SK-N-SH (cell line): ENCODE data around the gene TBX2. TPM values are rescaled to one million over a fixed set of nuclear protein-coding genes. Genes with fewer than 3 reads are reported as not detected.

Source experiments
- CTCF ChIA-PET: fragments of 300-600, 350-600 bp; formaldehyde crosslinking; extraction: SDS; loops from one replicate; lab custom pipeline; 2021; lab: Yijun Ruan, JAX
- POLR2A ChIA-PET: fragments of 350-600 bp; sonication (Branson Sonifier 250); formaldehyde crosslinking; extraction: SDS; loops from one replicate; lab custom pipeline; 2020; ENCODE audit warnings: antibody characterized with exemption, inconsistent platforms; lab: Yijun Ruan, JAX
- DNase-seq: peaks from one replicate; pipeline ENCODE4 v3.0.0; 2012
- H2AFZ ChIP-seq: fragments of 200-600 bp; sonication (generic); 2 replicates; pipeline ENCODE4 v1.8.1; 2016; ENCODE audit warnings: antibody characterized with exemption, mild to moderate bottlenecking, low read depth
- H3F3A ChIP-seq: fragments of 200-600 bp; sonication (generic); replicated peaks from 2 replicates; pipeline ENCODE3; 2016; ENCODE audit warnings: antibody characterized with exemption, mild to moderate bottlenecking; ENCODE audit not compliant: insufficient read depth
- H3K27ac ChIP-seq, 2 experiments: fragments of 200-500 bp in 1 of 2; fragments of 200-600 bp in 1 of 2; sonication (Bioruptor generic) in 1 of 2; sonication (generic), shearing (Covaris generic) in 1 of 2; 2 replicates each; pipeline versions ENCODE4 v1.5.1 to v1.6.1; 2014 to 2016; ENCODE audit warnings: low read depth in 2 of 2, inconsistent platforms in 1 of 2, low read length in 1 of 2, mild to moderate bottlenecking in 1 of 2, mixed read lengths in 1 of 2
- H3K27me3 ChIP-seq: fragments of 200-600 bp; sonication (generic), shearing (Covaris generic); 2 replicates; pipeline ENCODE4 v1.6.1; 2016; ENCODE audit warnings: mixed run types; ENCODE audit not compliant: insufficient read depth
- H3K36me3 ChIP-seq, 2 experiments: fragments of 200-500 bp in 1 of 2; fragments of 200-600 bp in 1 of 2; sonication (Bioruptor generic) in 1 of 2; sonication (generic) in 1 of 2; replicated peaks in 1 of 2; 2 replicates each; pipeline versions ENCODE3 to v1.5.1; 2014 to 2016; ENCODE audit warnings: low read length in 1 of 2, mild to moderate bottlenecking in 1 of 2; ENCODE audit not compliant: insufficient read depth in 2 of 2, control insufficient read depth in 1 of 2
- H3K4me1 ChIP-seq, 2 experiments: fragments of 200-500 bp in 1 of 2; fragments of 200-600 bp in 1 of 2; sonication (Bioruptor generic) in 1 of 2; sonication (generic), shearing (Covaris generic) in 1 of 2; 2 replicates each; pipeline versions ENCODE4 v1.5.1 to v1.6.1; 2014 to 2016; ENCODE audit warnings: low read depth in 1 of 2, low read length in 1 of 2, mixed run types in 1 of 2; ENCODE audit not compliant: insufficient read depth in 2 of 2, control insufficient read depth in 1 of 2
- H3K4me2 ChIP-seq: fragments of 200-600 bp; sonication (generic), shearing (Covaris generic); 2 replicates; pipeline ENCODE4 v1.6.1; 2017; ENCODE audit warnings: mixed run types
- H3K4me3 ChIP-seq, 2 experiments: fragments of 200-500 bp in 1 of 2; fragments of 200-600 bp in 1 of 2; sonication (Bioruptor generic) in 1 of 2; sonication (generic), shearing (Covaris generic) in 1 of 2; 2 replicates each; pipeline versions ENCODE4 v1.5.1 to v1.8.1; 2014 to 2016; ENCODE audit warnings: low read depth in 2 of 2, inconsistent platforms in 1 of 2, low read length in 1 of 2, mild to moderate bottlenecking in 1 of 2, mixed read lengths in 1 of 2, moderate library complexity in 1 of 2
- H3K79me2 ChIP-seq: fragments of 200-600 bp; sonication (generic); 2 replicates; pipeline ENCODE4 v1.8.1; 2017; ENCODE audit warnings: mild to moderate bottlenecking; ENCODE audit not compliant: insufficient read depth
- H3K9ac ChIP-seq: fragments of 200-600 bp; sonication (generic); 2 replicates; pipeline ENCODE4 v1.6.1; 2017; ENCODE audit warnings: mixed run types
- H3K9me2 ChIP-seq: fragments of 200-600 bp; sonication (generic); 2 replicates; pipeline ENCODE4 v1.6.1; 2017; ENCODE audit warnings: mixed run types
- H3K9me3 ChIP-seq: fragments of 200-600 bp; sonication (generic); 2 replicates; pipeline ENCODE4 v1.6.1; 2017; ENCODE audit warnings: mixed run types, mild to moderate bottlenecking, moderate library complexity
- H4K20me1 ChIP-seq: fragments of 200-600 bp; sonication (generic); 2 replicates; pipeline ENCODE4 v1.6.1; 2017; ENCODE audit warnings: mild to moderate bottlenecking, mixed run types; ENCODE audit not compliant: insufficient read depth
- CTCF ChIP-seq: fragments of 200-600 bp; sonication (generic); IDR thresholded peaks from 2 replicates; pipeline ENCODE4 v1.6.1; 2017; ENCODE audit warnings: antibody characterized with exemption, mild to moderate bottlenecking, moderate library complexity
- MAX ChIP-seq: IDR thresholded peaks from 2 replicates; pipeline ENCODE4 v1.4.0; 2012; ENCODE audit warnings: low read depth
- POLR2AphosphoS5 ChIP-seq: IDR thresholded peaks from 2 replicates; pipeline ENCODE4 v1.6.1; 2012; ENCODE audit warnings: low read depth, low read length
- ZBTB33 ChIP-seq: IDR thresholded peaks from 2 replicates; pipeline ENCODE4 v1.4.0; 2012; ENCODE audit warnings: low read depth, borderline replicate concordance
- WGBS: methylation state at CpG from one replicate; pipeline ENCODE4 v1.1.6; 2017; ENCODE audit warnings: low lambda C conversion rate; 5-methylcytosine and 5-hydroxymethylcytosine counted together
- polyA plus RNA-seq, 3 experiments: library from polyadenylated mRNA; depleted of rRNA; stranded (reverse); fragments of >200 nt; gene quantifications; 2 replicates each; pipeline ENCODE4 v1.2.3, GENCODE V29; 2012

The TBX2 gene
- polyA plus RNA-seq, 1 of the 3 experiments (the other 2 are of a cell fraction), result 57.8 TPM

GRCh38 chr17:61387011-61387410, 12.6 kb upstream of the TBX2 start (continued):
- TF ChIP-seq MAX, result no peak

GRCh38 chr17:61387511-61388305, 11.9 kb upstream of the TBX2 start:
- ChIA-PET CTCF (interaction anchor here (1.3 to 9.4 kb wide), 4 partner anchors 10 to 197 kb away, joined by 3 to 133 read pairs (median 10); partner anchors contain the start of gene TBX2), POLR2A (interaction anchor here (7.5 kb wide), 1 partner anchor 9 kb away, joined by 105 read pairs; the partner anchor contains the start of gene TBX2)
- H3K4me1 ChIP-seq, result peaks cover 0 to 89% of the 10 kb centered on the region in 2 experiments; a peak in 3 of 4 replicates
- no peak overlapping the region for H2AFZ ChIP-seq
- no peak overlapping the region for H3K9ac ChIP-seq
- no peak overlapping the region for H3K4me2 ChIP-seq
- H3K27me3 ChIP-seq, result no peaks in the 10 kb centered on the region
- TF ChIP-seq ZBTB33, result no peak
- no peak for TF ChIP-seq CTCF
- TF ChIP-seq, all 33 proteins: peak for 0
- H3K4me3 ChIP-seq, result no peak overlapping the region
- 96% methylated on average over 11 of the region's 11 CpGs for WGBS
- H3K9me3 ChIP-seq, result no peaks in the 10 kb centered on the region
- no peak overlapping the region; a peak in 1 of 4 replicates for H3K27ac ChIP-seq
- H3F3A ChIP-seq, result peaks cover 5% of the 10 kb centered on the region
- H4K20me1 ChIP-seq, result no peaks in the 10 kb centered on the region
- H3K36me3 ChIP-seq, result peaks cover 0 to 5% of the 10 kb centered on the region in 2 experiments
- no peak for DNase-seq
- no peaks in the 10 kb centered on the region for H3K9me2 ChIP-seq
- H3K79me2 ChIP-seq, result peaks cover 8% of the 10 kb centered on the region; the same call in 1 of the 2 replicates

GRCh38 chr17:61388561-61389356, 10.9 kb upstream of the TBX2 start:
- Histone ChIP-seq H3K36me3 (peaks cover 0 to 8% of the 10 kb centered on the region in 2 experiments), H3K9me2 (no peaks in the 10 kb centered on the region), H3K4me2 (no peak overlapping the region), H2AFZ (no peak overlapping the region), H3K9ac (no peak overlapping the region), H3K27me3 (no peaks in the 10 kb centered on the region), H3K4me1 (peaks cover 0 to 89% of the 10 kb centered on the region in 2 experiments; a peak in 2 of 4 replicates), H4K20me1 (no peaks in the 10 kb centered on the region), H3F3A (peaks cover 5% of the 10 kb centered on the region), H3K27ac (no peak overlapping the region), H3K9me3 (no peaks in the 10 kb centered on the region), H3K79me2 (peaks cover 18% of the 10 kb centered on the region; the same call in 1 of the 2 replicates), H3K4me3 (no peak overlapping the region)
- no peak for DNase-seq
- TF ChIP-seq MAX (no peak), POLR2AphosphoS5 (0 out of 2 replicates have a peak, but pooled peaks have one; percentile 11)
- WGBS, result 90% methylated on average over 21 of the region's 21 CpGs
- POLR2A ChIA-PET, result no interaction called here
- CTCF ChIA-PET, result interaction anchor here (1.0 to 1.6 kb wide), 3 partner anchors 11 to 233 kb away, joined by 3 to 7 read pairs (median 5); partner anchors contain the start of gene TBX2
